GM21367 (cell line): ENCODE results near the gene PNMA8A.

Experiments
- ATAC-seq: cut with Tn5 transposase; IDR thresholded peaks from one replicate; pipeline ENCODE4 v1.9.1; 2021; ENCODE audit not compliant: unreplicated experiment

The PNMA8A gene

GRCh38 chr19:46493236-46494145 lies 22.1 kb upstream of the PNMA8A start:
- ATAC-seq, result no peak

- no peak for ATAC-seq
Observed at GRCh38 chr19:46492841-46493235, 21.5 kb upstream of the PNMA8A start.

GRCh38 chr19:46491975-46492682 lies 20.8 kb upstream of the PNMA8A start:
- ATAC-seq, result no peak

GRCh38 chr19:46490774-46491173 lies 19.4 kb upstream of the PNMA8A start:
- no peak for ATAC-seq

- ATAC-seq, result no peak
Observed at GRCh38 chr19:46489445-46490272, 18.3 kb upstream of the PNMA8A start.

GRCh38 chr19:46488551-46488950 lies 17.2 kb upstream of the PNMA8A start:
- no peak for ATAC-seq

GRCh38 chr19:46487802-46488445 lies 16.6 kb upstream of the PNMA8A start:
- ATAC-seq, result no peak

- ATAC-seq, result no peak
Observed at GRCh38 chr19:46487178-46487801, 15.9 kb upstream of the PNMA8A start.

GRCh38 chr19:46486358-46486757 lies 15.0 kb upstream of the PNMA8A start:
- no peak for ATAC-seq

GRCh38 chr19:46484656-46485055 lies 13.3 kb upstream of the PNMA8A start:
- ATAC-seq, result no peak

GRCh38 chr19:46482631-46483030 lies 11.3 kb upstream of the PNMA8A start:
- ATAC-seq, result no peak

- ATAC-seq, result no peak
Observed at GRCh38 chr19:46481947-46482346, 10.6 kb upstream of the PNMA8A start.

GRCh38 chr19:46481223-46481848 lies 10.0 kb upstream of the PNMA8A start:
- ATAC-seq, result no peak

- no peak for ATAC-seq
Observed at GRCh38 chr19:46480415-46480814, 9.1 kb upstream of the PNMA8A start.

- no peak for ATAC-seq
Observed at GRCh38 chr19:46478356-46478986, 7.1 kb upstream of the PNMA8A start.

- no peak for ATAC-seq
Observed at GRCh38 chr19:46475986-46476385, 4.6 kb upstream of the PNMA8A start.

- ATAC-seq, result no peak
Observed at GRCh38 chr19:46474211-46474610, 2.8 kb upstream of the PNMA8A start.

GRCh38 chr19:46472592-46472991 lies 1.2 kb upstream of the PNMA8A start:
- ATAC-seq, result no peak

- ATAC-seq, result no peak
Observed at GRCh38 chr19:46471811-46472543, 614 bp upstream of the PNMA8A start.
